Fibroblast of lung (primary cell): ENCODE results near the gene RNLS. TPM values are rescaled to one million over a fixed set of nuclear protein-coding genes. Genes with fewer than 3 reads are reported as not detected.

Experiments
- DNase-seq, 2 donors: peaks; one replicate each; pipeline versions ENCODE4 v3.0.0 to v3.0.0-alpha.2; 2010; ENCODE audit warnings: low read depth in 2 of 2
- H2AFZ ChIP-seq: 2 replicates; pipeline ENCODE4 v1.5.1; 2012; ENCODE audit warnings: low read length, control low read depth, inconsistent platforms
- H3K27ac ChIP-seq: 2 replicates; pipeline ENCODE4 v1.5.1; 2011; ENCODE audit warnings: low read length, control low read depth; ENCODE audit not compliant: insufficient read depth
- H3K27me3 ChIP-seq: 2 replicates; pipeline ENCODE4 v1.5.1; 2011; ENCODE audit warnings: mild to moderate bottlenecking, low read length; ENCODE audit not compliant: control insufficient read depth, insufficient read depth
- H3K36me3 ChIP-seq: 2 replicates; pipeline ENCODE4 v1.5.1; 2011; ENCODE audit warnings: low read length; ENCODE audit not compliant: control insufficient read depth, insufficient read depth
- H3K4me1 ChIP-seq: 2 replicates; pipeline ENCODE4 v1.5.1; 2011; ENCODE audit warnings: low read length; ENCODE audit not compliant: control insufficient read depth, insufficient read depth; ENCODE audit errors: extremely low read depth
- H3K4me2 ChIP-seq: 2 replicates; pipeline ENCODE4 v1.5.1; 2011; ENCODE audit warnings: low read length, control low read depth; ENCODE audit not compliant: insufficient read depth; ENCODE audit errors: extremely low read depth
- H3K4me3 ChIP-seq, 4 experiments: fragments of 200-600 bp in 1 of 4; sonication (generic) in 1 of 4; replicated peaks in 1 of 4; 2 replicates each; pipeline ENCODE4 v1.5.1; 2011 to 2016; ENCODE audit warnings: low read length in 4 of 4, low read depth in 3 of 4, mild to moderate bottlenecking in 3 of 4, control low read depth in 2 of 4, inconsistent platforms in 1 of 4, mixed read lengths in 1 of 4; ENCODE audit not compliant: insufficient read depth in 1 of 4; ENCODE audit errors: control extremely low read depth in 1 of 4
- H3K79me2 ChIP-seq: 2 replicates; pipeline ENCODE4 v1.5.1; 2012; ENCODE audit warnings: mild to moderate bottlenecking, low read length, inconsistent platforms; ENCODE audit not compliant: control insufficient read depth, insufficient read depth
- H3K9ac ChIP-seq: 2 replicates; pipeline ENCODE4 v1.5.1; 2011; ENCODE audit warnings: mild to moderate bottlenecking, low read length, control low read depth; ENCODE audit not compliant: insufficient read depth
- H3K9me3 ChIP-seq: 2 replicates; pipeline ENCODE4 v1.5.1; 2012; ENCODE audit warnings: low read depth, low read length; ENCODE audit not compliant: control insufficient read depth, insufficient read depth
- H4K20me1 ChIP-seq: 2 replicates; pipeline ENCODE4 v1.5.1; 2011; ENCODE audit warnings: low read length; ENCODE audit not compliant: control insufficient read depth, insufficient read depth; ENCODE audit errors: extremely low read depth
- CTCF ChIP-seq, 2 donors: IDR thresholded peaks in 1 of 2; conservative IDR thresholded peaks in 1 of 2; 1 replicate in 1 of 2; 2 replicates in 1 of 2; pipeline ENCODE4 v1.5.1; 2011 to 2012; ENCODE audit warnings: low read length in 2 of 2, control low read depth in 1 of 2, inconsistent platforms in 1 of 2, low read depth in 1 of 2, mild to moderate bottlenecking in 1 of 2
- EZH2 ChIP-seq: IDR thresholded peaks from 2 replicates; pipeline ENCODE4 v1.5.1; 2012; ENCODE audit warnings: low read length, control low read depth, mild to moderate bottlenecking; ENCODE audit errors: missing control alignments
- polyA plus RNA-seq, 2 donors: library from polyadenylated mRNA; depleted of rRNA in 1 of 2; stranded (reverse) in 1 of 2; unstranded in 1 of 2; fragments of >200 nt; gene quantifications; 2 replicates each; pipeline ENCODE4 v1.2.1, GENCODE V29; 2011 to 2012; ENCODE audit warnings: missing spikeins in 1 of 2
- total RNA-seq: library from RNA; depleted of rRNA; stranded (reverse); fragments of >200 nt; gene quantifications from 2 replicates; pipeline ENCODE4 v1.2.1, GENCODE V29; 2014

The RNLS gene
- total and polyA plus RNA-seq, 2 donors (not counting 1 experiment from before 2014, with no cell fraction given) = 16.5 to 18.4 TPM

GRCh38 chr10:88409824-88410223, 173.3 kb downstream of the RNLS start:
- no peak overlapping the region for H2AFZ ChIP-seq
- H3K9ac ChIP-seq = no peak overlapping the region
- no peak overlapping the region for H3K4me3 ChIP-seq
- H4K20me1 ChIP-seq = no peaks in the 10 kb centered on the region
- H3K27me3 ChIP-seq = no peaks in the 10 kb centered on the region
- H3K27ac ChIP-seq = no peak overlapping the region
- no peaks in the 10 kb centered on the region for H3K79me2 ChIP-seq
- no peaks in the 10 kb centered on the region for H3K4me1 ChIP-seq
- TF ChIP-seq CTCF (conservative IDR thresholded peaks at IDR 0.05 in 1 of 2, IDR thresholded peaks at IDR 0.05 in 1 of 2; ENCODE audit: low read depth in 1 of 2, low read length in 2 of 2) (no peak), EZH2 (no peak)
- no peak overlapping the region for H3K4me2 ChIP-seq
- no peaks in the 10 kb centered on the region for H3K9me3 ChIP-seq
- no peaks in the 10 kb centered on the region for H3K36me3 ChIP-seq
- DNase-seq = no peak

GRCh38 chr10:88409236-88409635, 173.9 kb downstream of the RNLS start:
- Histone ChIP-seq H3K4me3 (no peak overlapping the region), H3K4me2 (no peak overlapping the region), H4K20me1 (no peaks in the 10 kb centered on the region), H3K9me3 (no peaks in the 10 kb centered on the region), H3K79me2 (no peaks in the 10 kb centered on the region), H3K27ac (no peak overlapping the region), H3K4me1 (no peaks in the 10 kb centered on the region), H2AFZ (no peak overlapping the region), H3K27me3 (no peaks in the 10 kb centered on the region), H3K36me3 (no peaks in the 10 kb centered on the region), H3K9ac (no peak overlapping the region)
- TF ChIP-seq EZH2 (no peak), CTCF (conservative IDR thresholded peaks at IDR 0.05 in 1 of 2, IDR thresholded peaks at IDR 0.05 in 1 of 2; ENCODE audit: low read depth in 1 of 2, low read length in 2 of 2) (no peak)
- peak; percentile 23 to 39 for DNase-seq

DNA sequence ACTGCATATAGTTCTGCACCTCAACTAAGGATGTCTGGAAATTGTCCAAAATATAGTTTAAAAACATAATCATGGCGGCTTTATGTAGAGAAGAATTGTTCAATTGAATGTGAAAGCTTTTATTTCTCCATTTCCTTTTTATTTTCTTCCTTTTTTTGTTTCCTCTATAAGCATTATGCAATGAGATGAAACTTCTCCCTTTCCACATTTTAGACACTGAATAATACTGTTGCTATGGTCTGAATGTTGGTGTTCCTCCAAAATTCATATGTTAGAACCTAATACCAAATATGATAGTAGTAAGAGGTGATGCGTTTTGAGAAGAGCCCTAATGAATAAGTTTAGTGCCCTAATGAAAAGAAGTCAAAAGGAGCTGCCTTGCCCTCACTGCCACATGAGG, 175.0 kb downstream of the RNLS start:
- Histone ChIP-seq H3K27me3 (no peaks in the 10 kb centered on the region), H2AFZ (no peak overlapping the region), H3K9ac (no peak overlapping the region), H3K4me1 (no peaks in the 10 kb centered on the region), H3K36me3 (no peaks in the 10 kb centered on the region), H3K4me3 (no peak overlapping the region), H4K20me1 (no peaks in the 10 kb centered on the region), H3K27ac (no peak overlapping the region), H3K79me2 (no peaks in the 10 kb centered on the region), H3K4me2 (no peak overlapping the region), H3K9me3 (no peaks in the 10 kb centered on the region)
- peak in 1 of 2 donors; percentile 62 for DNase-seq
- TF ChIP-seq EZH2 (no peak), CTCF (conservative IDR thresholded peaks at IDR 0.05 in 1 of 2, IDR thresholded peaks at IDR 0.05 in 1 of 2; ENCODE audit: low read depth in 1 of 2, low read length in 2 of 2) (no peak)
